NCI-H774 (cell line): Measurements from ENCODE around the gene TNFRSF1A.

Experiments used
- DNase-seq: peaks from one replicate; lab custom pipeline; 2025; lab: John Stamatoyannopoulos, UW

TNFRSF1A gene

GRCh38 chr12:6336889-6337853 is 4.7 kb downstream of the TNFRSF1A start:
- no peak for DNase-seq

DNA sequence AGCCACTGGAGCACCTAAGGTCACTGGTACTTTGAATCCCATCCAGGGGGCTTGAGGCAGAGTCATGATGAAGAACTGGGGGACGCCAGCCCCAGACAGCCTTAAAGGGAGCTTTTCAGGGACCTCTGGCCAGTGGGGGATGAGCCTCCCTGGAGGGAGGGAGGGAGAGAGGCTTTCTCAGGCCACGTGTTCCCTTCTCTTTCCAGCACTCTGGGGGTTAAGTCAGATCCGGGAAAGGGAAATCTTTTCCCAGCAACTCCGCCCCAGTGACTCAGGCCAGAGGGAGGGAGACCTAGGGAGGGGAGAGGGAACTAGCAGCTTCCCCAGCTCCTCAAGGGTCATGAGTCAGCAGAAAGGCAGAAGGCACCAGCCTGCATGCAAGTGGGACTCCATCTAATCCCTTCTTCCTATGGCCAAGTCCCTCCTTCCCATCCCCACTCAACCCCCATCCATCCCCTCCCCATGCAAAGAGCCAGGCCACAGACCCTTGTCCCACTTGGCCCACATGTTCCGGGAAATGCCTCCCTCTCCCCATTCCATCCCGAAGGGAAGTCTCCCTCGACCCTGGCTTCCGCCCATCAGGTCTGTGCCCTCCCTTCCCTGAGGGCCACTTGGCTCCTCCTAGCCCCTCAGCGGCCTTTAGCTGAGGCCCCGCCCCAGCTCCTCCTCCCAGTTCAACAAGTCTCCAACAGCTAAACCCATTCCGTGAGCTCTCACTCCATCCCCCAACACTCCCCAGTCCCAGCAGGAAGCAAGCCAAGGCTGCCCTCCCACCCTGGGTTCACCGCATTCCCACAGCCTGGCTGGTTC is 5.6 kb downstream of the TNFRSF1A start:
- no peak for DNase-seq

DNA sequence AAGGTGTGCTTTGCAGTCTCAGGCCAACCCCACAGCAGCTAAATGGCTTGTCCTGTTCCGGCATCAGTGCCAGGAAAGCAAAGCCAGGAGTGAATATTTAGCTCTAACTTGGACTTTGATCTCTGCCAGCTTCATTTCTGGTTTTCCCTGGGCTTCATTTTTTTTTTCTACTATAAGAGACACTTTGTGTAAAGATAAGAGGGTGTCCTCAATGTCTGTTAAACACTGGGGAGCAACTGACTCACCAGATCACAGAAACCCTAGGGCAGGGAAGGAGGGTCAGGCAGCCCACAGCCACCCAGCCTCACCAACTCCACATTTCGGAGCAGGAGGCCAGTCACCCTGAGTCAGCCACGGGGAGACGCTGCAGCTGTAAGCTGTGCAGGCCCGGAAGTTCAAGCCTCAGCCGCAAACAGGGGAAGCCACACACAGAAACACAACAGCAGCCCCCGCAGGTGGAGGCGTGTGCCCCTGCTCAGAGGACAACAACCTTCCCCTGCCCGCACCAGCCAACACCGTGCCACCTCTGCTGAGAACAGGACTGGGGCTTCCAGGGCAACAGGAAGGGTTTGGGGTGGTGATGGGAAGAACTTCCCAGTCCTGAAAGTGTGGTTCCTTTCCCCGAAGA is 6.3 kb downstream of the TNFRSF1A start:
- DNase-seq = no peak

- DNase-seq = no peak
Observed at GRCh38 chr12:6334940-6335450, 6.9 kb downstream of the TNFRSF1A start.

DNA sequence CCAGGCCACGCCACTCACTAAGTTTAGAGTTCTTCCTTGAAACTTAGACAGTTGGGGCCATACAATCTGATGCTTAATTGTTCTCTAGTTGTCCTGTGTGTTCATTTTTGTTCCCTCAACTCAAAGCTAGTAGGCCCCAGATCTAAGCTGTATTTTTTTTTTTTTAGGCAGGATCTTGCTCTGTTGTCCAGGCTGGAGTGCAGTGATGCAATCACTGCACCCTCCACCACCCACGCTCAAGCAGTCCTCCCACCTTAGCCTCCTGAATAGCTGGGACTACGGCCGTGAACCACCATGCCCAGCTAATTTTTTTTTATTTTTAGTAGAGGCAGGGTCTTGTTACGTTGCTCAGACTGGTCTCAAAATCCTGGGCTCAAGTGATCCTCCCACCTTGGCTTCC is 7.5 kb downstream of the TNFRSF1A start:
- no peak for DNase-seq

GRCh38 chr12:6333566-6333965 is 8.3 kb downstream of the TNFRSF1A start:
- DNase-seq = no peak

GRCh38 chr12:6333029-6333428 is 8.8 kb downstream of the TNFRSF1A start:
- no peak for DNase-seq

GRCh38 chr12:6332459-6332858 is 9.4 kb downstream of the TNFRSF1A start:
- no peak for DNase-seq

DNA sequence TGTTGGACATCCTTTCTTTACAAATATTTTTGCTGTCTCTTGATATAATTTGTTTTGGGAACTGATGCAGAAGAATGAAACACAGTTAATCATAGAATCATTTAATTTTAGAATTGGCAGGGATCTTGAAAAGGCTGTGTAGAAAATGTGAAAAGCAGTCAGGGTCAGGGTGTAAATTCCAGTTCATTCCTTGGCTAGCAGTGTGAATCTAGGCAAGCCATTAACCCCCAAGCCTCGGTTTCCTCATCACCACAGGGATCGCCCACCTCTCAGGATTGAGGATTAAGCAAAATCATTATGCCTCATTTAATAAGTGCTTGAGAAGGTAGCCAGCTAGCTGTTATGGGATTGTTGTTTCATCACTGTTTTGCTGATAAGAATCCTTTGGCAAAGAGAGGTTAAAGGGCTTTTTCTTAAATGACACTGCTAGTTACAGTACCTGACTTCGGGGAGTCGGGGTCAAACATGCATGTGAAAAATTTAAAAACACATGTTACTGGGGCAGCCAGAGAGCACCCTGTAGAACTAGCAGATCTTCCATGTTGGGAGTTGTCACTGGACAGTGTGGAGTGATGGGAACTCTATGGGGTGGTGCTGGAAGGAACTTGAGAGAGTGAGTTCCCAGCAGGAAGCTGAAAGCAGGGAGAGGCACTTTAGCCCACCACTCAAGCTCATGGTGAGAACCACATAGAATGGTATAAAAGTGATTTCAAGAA is 10.7 kb downstream of the TNFRSF1A start:
- DNase-seq = no peak

DNA sequence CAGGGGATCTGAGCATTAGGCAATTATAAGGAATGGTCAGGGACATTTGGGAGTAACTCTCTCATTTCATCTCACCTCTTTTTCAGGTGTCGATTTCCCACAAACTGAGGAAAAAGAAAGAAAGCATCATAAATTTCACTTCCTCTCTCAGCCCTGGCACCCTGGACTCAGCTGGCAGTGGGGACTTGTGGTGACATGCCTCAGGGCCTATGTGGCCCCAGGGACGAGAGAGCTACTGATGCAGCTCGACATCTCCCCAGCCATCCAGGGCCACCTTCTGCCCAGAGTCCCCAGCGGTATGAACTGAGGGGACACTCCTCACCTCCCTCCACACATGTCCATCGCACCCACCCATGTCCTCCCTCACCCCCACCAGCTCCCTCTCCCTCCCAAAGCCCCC is 11.7 kb downstream of the TNFRSF1A start:
- no peak for DNase-seq

DNA sequence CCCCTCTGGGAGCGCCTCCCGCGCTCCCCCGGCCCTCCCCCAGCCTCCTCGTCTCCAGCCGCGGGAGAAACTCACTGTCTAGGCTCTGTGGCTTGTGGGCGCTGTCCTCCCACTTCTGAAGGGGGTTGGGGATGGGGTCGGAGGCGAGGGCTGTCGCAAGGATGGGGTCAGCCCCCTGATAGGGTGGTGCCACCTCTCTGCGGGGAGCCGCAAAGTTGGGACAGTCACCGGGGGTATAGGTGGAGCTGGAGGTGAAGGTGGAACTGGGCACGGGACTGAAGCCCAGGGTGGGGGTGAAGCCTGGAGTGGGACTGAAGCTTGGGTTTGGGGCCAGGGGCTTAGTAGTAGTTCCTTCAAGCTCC is 12.2 kb downstream of the TNFRSF1A start:
- DNase-seq = no peak

GRCh38 chr12:6328945-6329702 is 12.8 kb downstream of the TNFRSF1A start:
- DNase-seq = no peak

DNA sequence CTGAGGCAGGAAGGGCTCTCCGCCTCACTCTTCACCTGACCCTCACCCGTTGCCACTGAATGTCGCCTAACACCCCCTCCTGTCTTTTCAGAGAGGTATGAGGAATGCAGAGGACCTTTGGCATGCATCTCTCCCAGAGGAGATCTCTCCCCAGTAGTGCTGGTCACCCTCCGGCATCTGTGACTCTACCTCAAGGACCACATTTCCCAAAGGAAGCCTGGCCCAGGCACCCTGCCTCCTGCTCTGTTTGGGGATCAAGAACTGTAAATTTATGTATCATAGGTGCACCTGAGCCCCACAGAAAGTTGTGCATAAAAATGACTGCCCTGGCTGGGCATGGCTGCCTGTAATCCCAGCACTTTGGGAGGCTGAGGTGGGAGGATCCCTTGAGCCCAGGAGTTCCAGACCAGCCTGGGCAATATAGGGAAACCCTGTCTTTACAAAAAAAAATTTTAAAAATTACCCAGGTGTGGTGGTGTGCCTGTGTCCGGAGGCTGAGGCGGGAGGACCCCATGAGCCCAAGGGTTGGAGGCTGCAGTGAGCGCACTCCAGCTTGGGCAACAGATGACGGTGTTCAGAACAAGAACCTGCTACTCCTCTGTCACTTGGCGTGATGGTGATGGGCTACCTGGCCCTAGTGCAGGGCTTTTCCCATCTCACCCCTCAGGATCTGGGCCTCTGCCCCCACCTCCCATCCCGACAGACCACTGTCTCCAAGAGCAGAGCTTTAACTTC is 13.7 kb downstream of the TNFRSF1A start:
- DNase-seq = no peak

GRCh38 chr12:6327229-6328041 is 14.4 kb downstream of the TNFRSF1A start:
- DNase-seq = no peak

DNA sequence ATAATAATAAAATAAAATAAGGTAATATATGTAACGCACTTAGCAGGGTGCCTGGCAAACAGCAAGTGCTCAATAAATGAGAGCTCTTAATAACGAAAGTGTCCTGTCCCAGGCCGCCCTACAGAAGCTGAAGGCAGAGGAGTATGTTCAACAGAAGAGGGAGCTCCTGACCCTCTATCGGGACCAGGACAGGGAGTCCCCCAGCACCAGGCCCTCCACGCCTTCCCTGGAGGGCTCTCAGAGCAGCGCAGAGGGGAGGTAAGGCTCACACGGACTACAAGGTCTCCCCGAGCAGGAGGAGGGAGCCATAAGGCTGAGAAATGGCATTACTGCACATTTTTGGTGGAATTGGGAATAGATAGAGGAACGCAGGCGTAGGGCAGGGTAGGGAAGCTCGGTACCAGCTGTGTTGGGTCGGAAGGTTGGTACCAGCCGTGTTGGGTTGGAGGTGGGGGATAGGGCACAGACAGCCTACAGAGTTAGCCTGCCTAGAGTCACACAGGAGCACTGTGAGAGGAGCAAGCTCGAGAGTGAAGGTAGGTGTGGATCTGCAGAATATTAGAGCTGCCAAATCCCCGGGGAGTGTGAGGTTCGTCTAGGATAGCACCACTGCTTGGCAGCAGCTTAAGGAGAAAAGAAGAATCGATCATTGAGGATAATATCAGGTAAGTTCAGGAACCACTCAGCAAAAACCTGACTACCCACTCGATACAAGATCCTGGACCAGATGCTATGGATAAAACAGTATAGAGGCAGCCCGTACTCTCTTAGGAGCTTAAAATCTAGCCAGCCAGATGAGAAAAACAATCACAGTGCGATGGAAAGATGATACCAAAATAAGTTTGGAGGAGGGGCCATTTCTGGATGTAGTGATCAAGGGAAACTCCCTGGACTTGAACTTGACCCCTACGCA is 15.3 kb downstream of the TNFRSF1A start:
- no peak for DNase-seq

GRCh38 chr12:6324936-6325750 is 16.7 kb downstream of the TNFRSF1A start:
- DNase-seq = no peak

DNA sequence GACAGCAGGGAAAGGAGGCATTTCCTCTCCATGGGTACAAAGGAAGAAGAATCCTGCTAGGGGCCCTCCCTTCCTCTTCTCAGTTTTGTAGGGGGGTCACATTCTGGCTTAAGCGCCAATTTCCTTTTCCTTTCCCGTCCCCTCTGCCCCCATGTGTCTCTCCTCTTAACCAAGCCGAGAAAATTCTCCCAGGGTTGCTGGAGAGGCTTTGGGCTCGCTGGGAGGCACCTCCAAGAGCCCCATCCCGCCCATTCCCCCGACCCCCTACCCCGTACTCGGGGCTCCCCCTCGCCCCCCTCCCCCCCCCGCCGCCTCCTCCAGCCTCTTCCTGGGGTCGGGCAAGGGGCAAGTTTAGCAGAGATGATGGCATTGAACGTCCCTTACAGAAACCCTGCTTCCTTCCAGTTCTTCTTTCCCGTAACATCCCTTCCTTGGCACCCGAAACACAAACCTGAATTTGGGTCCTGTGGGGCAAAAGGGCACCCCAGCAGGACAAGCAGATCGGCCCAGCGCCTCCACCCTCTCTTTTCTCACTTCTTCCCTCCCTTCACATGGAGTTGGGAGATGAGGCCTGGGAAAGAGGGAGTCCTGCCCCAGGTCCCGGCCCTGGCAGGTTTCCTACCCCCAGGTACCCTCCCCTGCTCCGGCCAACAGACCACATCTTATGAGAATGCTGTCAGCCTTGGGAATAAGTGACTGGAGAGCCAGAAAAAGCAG is 17.7 kb downstream of the TNFRSF1A start:
- no peak for DNase-seq
